ENCODE results near the gene UQCC2. TPM values are rescaled to one million over a fixed set of nuclear protein-coding genes. Genes with fewer than 3 reads are reported as not detected.
A peak's percentile ranks its signal among the peaks of the same experiment; 100 is the strongest.

The UQCC2 gene
- total and polyA plus RNA-seq, 5 donors from 2014 or later = 14.9 to 72.6 (median 44.9) TPM

GRCh38 chr6:33694977-33695376, 16.5 kb downstream of the UQCC2 start:
- Histone ChIP-seq H3K4me3 (ENCODE audit: low read depth, low read length) (no peak overlapping the region), H3K36me3 (ENCODE audit: control insufficient read depth, insufficient read depth, low read length) (peaks cover 37% of the 10 kb centered on the region), H3K27ac (ENCODE audit: insufficient read depth, low read length, poor library complexity, severe bottlenecking) (peak overlapping the region; percentile 72), H3K27me3 (ENCODE audit: control insufficient read depth, insufficient read depth, low read length) (no peaks in the 10 kb centered on the region), H3K9me3 (ENCODE audit: control insufficient read depth in 2 of 2, low read length in 2 of 2) (no peaks in the 10 kb centered on the region), H3K4me1 (ENCODE audit: control insufficient read depth, insufficient read depth, low read length, poor library complexity, severe bottlenecking) (peaks cover 58% of the 10 kb centered on the region)
- Mint-ChIP-seq H3K36me3 (peaks cover 27% of the 10 kb centered on the region), H3K4me1 (peaks cover 20 to 64% (median 39%) of the 10 kb centered on the region in 4 donors), H3K27ac (peak overlapping the region; percentile 98 to 99 (median 98)), H3K27me3 (no peaks in the 10 kb centered on the region), H3K9me3 (no peaks in the 10 kb centered on the region), H3K4me3 (peak overlapping the region in 3 of 4 donors; percentile 53 to 77 (median 69))
- no peak for ATAC-seq (ENCODE audit: low read depth in 2 of 2)
- no peak for DNase-seq

- Histone ChIP-seq H3K36me3 (ENCODE audit: control insufficient read depth, insufficient read depth, low read length) (peaks cover 42% of the 10 kb centered on the region), H3K27ac (ENCODE audit: insufficient read depth, low read length, poor library complexity, severe bottlenecking) (peak overlapping the region; percentile 72), H3K27me3 (ENCODE audit: control insufficient read depth, insufficient read depth, low read length) (no peaks in the 10 kb centered on the region), H3K9me3 (ENCODE audit: control insufficient read depth in 2 of 2, low read length in 2 of 2) (no peaks in the 10 kb centered on the region), H3K4me1 (ENCODE audit: control insufficient read depth, insufficient read depth, low read length, poor library complexity, severe bottlenecking) (peaks cover 58% of the 10 kb centered on the region), H3K4me3 (ENCODE audit: low read depth, low read length) (no peak overlapping the region)
- no peaks in the 10 kb centered on the region for H3K9me3 Mint-ChIP-seq
- H3K27me3 Mint-ChIP-seq = no peaks in the 10 kb centered on the region
- peak overlapping the region; percentile 98 to 99 (median 98) for H3K27ac Mint-ChIP-seq
- H3K36me3 Mint-ChIP-seq = peaks cover 31% of the 10 kb centered on the region
- H3K4me3 Mint-ChIP-seq = peak overlapping the region; percentile 2 to 77 (median 61)
- DNase-seq (peak; percentile 22 to 86 (median 43)), ATAC-seq (ENCODE audit: low read depth in 2 of 2) (peak; percentile 53 to 62)
- H3K4me1 Mint-ChIP-seq = peaks cover 19 to 64% (median 40%) of the 10 kb centered on the region in 4 donors
Observed at GRCh38 chr6:33694401-33694931, 17.0 kb downstream of the UQCC2 start.

GRCh38 chr6:33693186-33694105, 18.1 kb downstream of the UQCC2 start:
- no peak overlapping the region for H3K4me3 ChIP-seq (ENCODE audit: low read depth, low read length)
- Mint-ChIP-seq H3K36me3 (peaks cover 42% of the 10 kb centered on the region), H3K4me3 (peak overlapping the region in 3 of 4 donors; percentile 53 to 82 (median 69)), H3K9me3 (no peaks in the 10 kb centered on the region), H3K27me3 (no peaks in the 10 kb centered on the region), H3K27ac (peak overlapping the region; percentile 98 to 99 (median 98)), H3K4me1 (peaks cover 19 to 59% (median 41%) of the 10 kb centered on the region in 4 donors)
- peaks cover 58% of the 10 kb centered on the region for H3K4me1 ChIP-seq (ENCODE audit: control insufficient read depth, insufficient read depth, low read length, poor library complexity, severe bottlenecking)
- H3K27ac ChIP-seq (ENCODE audit: insufficient read depth, low read length, poor library complexity, severe bottlenecking) = peak overlapping the region; percentile 72
- H3K9me3 ChIP-seq (ENCODE audit: control insufficient read depth in 2 of 2, low read length in 2 of 2) = no peaks in the 10 kb centered on the region
- no peak for ATAC-seq (ENCODE audit: low read depth in 2 of 2)
- H3K36me3 ChIP-seq (ENCODE audit: control insufficient read depth, insufficient read depth, low read length) = peaks cover 53% of the 10 kb centered on the region
- H3K27me3 ChIP-seq (ENCODE audit: control insufficient read depth, insufficient read depth, low read length) = no peaks in the 10 kb centered on the region
- no peak for DNase-seq

- peaks cover 58% of the 10 kb centered on the region for H3K4me1 ChIP-seq (ENCODE audit: control insufficient read depth, insufficient read depth, low read length, poor library complexity, severe bottlenecking)
- Mint-ChIP-seq H3K36me3 (peaks cover 47% of the 10 kb centered on the region), H3K4me3 (peak overlapping the region in 3 of 4 donors; percentile 23 to 82 (median 78)), H3K4me1 (peaks cover 19 to 59% (median 41%) of the 10 kb centered on the region in 4 donors), H3K27me3 (no peaks in the 10 kb centered on the region), H3K27ac (peak overlapping the region; percentile 98 to 99 (median 98)), H3K9me3 (no peaks in the 10 kb centered on the region)
- DNase-seq (peak; percentile 29 to 77 (median 55)), ATAC-seq (ENCODE audit: low read depth in 2 of 2) (peak; percentile 63 to 67)
- H3K36me3 ChIP-seq (ENCODE audit: control insufficient read depth, insufficient read depth, low read length) = peaks cover 50% of the 10 kb centered on the region
- peak overlapping the region; percentile 72 for H3K27ac ChIP-seq (ENCODE audit: insufficient read depth, low read length, poor library complexity, severe bottlenecking)
- no peak overlapping the region for H3K4me3 ChIP-seq (ENCODE audit: low read depth, low read length)
- no peaks in the 10 kb centered on the region for H3K27me3 ChIP-seq (ENCODE audit: control insufficient read depth, insufficient read depth, low read length)
- H3K9me3 ChIP-seq (ENCODE audit: control insufficient read depth in 2 of 2, low read length in 2 of 2) = no peaks in the 10 kb centered on the region
Observed at GRCh38 chr6:33692760-33693158, 18.7 kb downstream of the UQCC2 start.

- Histone ChIP-seq H3K36me3 (ENCODE audit: control insufficient read depth, insufficient read depth, low read length) (peaks cover 50% of the 10 kb centered on the region), H3K4me3 (ENCODE audit: low read depth, low read length) (no peak overlapping the region), H3K27me3 (ENCODE audit: control insufficient read depth, insufficient read depth, low read length) (no peaks in the 10 kb centered on the region), H3K27ac (ENCODE audit: insufficient read depth, low read length, poor library complexity, severe bottlenecking) (peak overlapping the region; percentile 72), H3K4me1 (ENCODE audit: control insufficient read depth, insufficient read depth, low read length, poor library complexity, severe bottlenecking) (peaks cover 54% of the 10 kb centered on the region), H3K9me3 (ENCODE audit: control insufficient read depth in 2 of 2, low read length in 2 of 2) (no peaks in the 10 kb centered on the region)
- Mint-ChIP-seq H3K4me3 (peak overlapping the region in 3 of 4 donors; percentile 23 to 82 (median 78)), H3K4me1 (peaks cover 19 to 54% (median 39%) of the 10 kb centered on the region in 4 donors), H3K27me3 (no peaks in the 10 kb centered on the region), H3K27ac (peak overlapping the region; percentile 98 to 99 (median 98)), H3K36me3 (peaks cover 43% of the 10 kb centered on the region), H3K9me3 (no peaks in the 10 kb centered on the region)
- no peak for DNase-seq
- ATAC-seq (ENCODE audit: low read depth in 2 of 2) = no peak
Observed at GRCh38 chr6:33692078-33692759, 19.3 kb downstream of the UQCC2 start.

GRCh38 chr6:33691456-33692077, 19.9 kb downstream of the UQCC2 start:
- Histone ChIP-seq H3K27me3 (ENCODE audit: control insufficient read depth, insufficient read depth, low read length) (no peaks in the 10 kb centered on the region), H3K36me3 (ENCODE audit: control insufficient read depth, insufficient read depth, low read length) (peaks cover 53% of the 10 kb centered on the region), H3K4me1 (ENCODE audit: control insufficient read depth, insufficient read depth, low read length, poor library complexity, severe bottlenecking) (peaks cover 47% of the 10 kb centered on the region), H3K27ac (ENCODE audit: insufficient read depth, low read length, poor library complexity, severe bottlenecking) (peak overlapping the region; percentile 72), H3K4me3 (ENCODE audit: low read depth, low read length) (no peak overlapping the region), H3K9me3 (ENCODE audit: control insufficient read depth in 2 of 2, low read length in 2 of 2) (no peaks in the 10 kb centered on the region)
- ATAC-seq (ENCODE audit: low read depth in 2 of 2) (no peak), DNase-seq (no peak)
- Mint-ChIP-seq H3K4me3 (no peak overlapping the region), H3K36me3 (peaks cover 44% of the 10 kb centered on the region), H3K27ac (peak overlapping the region; percentile 20 to 98 (median 98)), H3K9me3 (no peaks in the 10 kb centered on the region), H3K27me3 (no peaks in the 10 kb centered on the region), H3K4me1 (peaks cover 16 to 49% (median 34%) of the 10 kb centered on the region in 4 donors)

GRCh38 chr6:33690766-33691165, 20.7 kb downstream of the UQCC2 start:
- Mint-ChIP-seq H3K36me3 (peaks cover 43% of the 10 kb centered on the region), H3K4me1 (peaks cover 11 to 42% (median 28%) of the 10 kb centered on the region in 4 donors), H3K27ac (peak overlapping the region in 1 of 3 donors; percentile 31), H3K27me3 (no peaks in the 10 kb centered on the region), H3K4me3 (no peak overlapping the region), H3K9me3 (no peaks in the 10 kb centered on the region)
- DNase-seq = no peak
- ATAC-seq (ENCODE audit: low read depth in 2 of 2) = no peak
- Histone ChIP-seq H3K27me3 (ENCODE audit: control insufficient read depth, insufficient read depth, low read length) (no peaks in the 10 kb centered on the region), H3K27ac (ENCODE audit: insufficient read depth, low read length, poor library complexity, severe bottlenecking) (no peak overlapping the region), H3K9me3 (ENCODE audit: control insufficient read depth in 2 of 2, low read length in 2 of 2) (no peaks in the 10 kb centered on the region), H3K36me3 (ENCODE audit: control insufficient read depth, insufficient read depth, low read length) (peaks cover 59% of the 10 kb centered on the region), H3K4me1 (ENCODE audit: control insufficient read depth, insufficient read depth, low read length, poor library complexity, severe bottlenecking) (peaks cover 39% of the 10 kb centered on the region), H3K4me3 (ENCODE audit: low read depth, low read length) (no peak overlapping the region)

All from CD4-positive, CD25-positive, alpha-beta regulatory T cell (primary cell).